Stimulated activated CD4-positive, alpha-beta T cell treated with anti-CD3 and anti-CD28 coated beads, Interleukin-12 subunit alpha, Interleukin-12 subunit beta, amount 100 ng/mL, for 24 hours (primary cell): Measurements from ENCODE around the gene F5.
"Not testable (repeated sequence)": the region's sequence is repeated elsewhere in the genome, so short reads cannot be mapped to it uniquely, and the experiment has no call there.

Experiments
- DNase-seq, 2 experiments: peaks; one replicate each; pipeline ENCODE4 v3.0.0-alpha.2; 2020; ENCODE audit warnings: low read depth in 2 of 2

The F5 gene

DNA sequence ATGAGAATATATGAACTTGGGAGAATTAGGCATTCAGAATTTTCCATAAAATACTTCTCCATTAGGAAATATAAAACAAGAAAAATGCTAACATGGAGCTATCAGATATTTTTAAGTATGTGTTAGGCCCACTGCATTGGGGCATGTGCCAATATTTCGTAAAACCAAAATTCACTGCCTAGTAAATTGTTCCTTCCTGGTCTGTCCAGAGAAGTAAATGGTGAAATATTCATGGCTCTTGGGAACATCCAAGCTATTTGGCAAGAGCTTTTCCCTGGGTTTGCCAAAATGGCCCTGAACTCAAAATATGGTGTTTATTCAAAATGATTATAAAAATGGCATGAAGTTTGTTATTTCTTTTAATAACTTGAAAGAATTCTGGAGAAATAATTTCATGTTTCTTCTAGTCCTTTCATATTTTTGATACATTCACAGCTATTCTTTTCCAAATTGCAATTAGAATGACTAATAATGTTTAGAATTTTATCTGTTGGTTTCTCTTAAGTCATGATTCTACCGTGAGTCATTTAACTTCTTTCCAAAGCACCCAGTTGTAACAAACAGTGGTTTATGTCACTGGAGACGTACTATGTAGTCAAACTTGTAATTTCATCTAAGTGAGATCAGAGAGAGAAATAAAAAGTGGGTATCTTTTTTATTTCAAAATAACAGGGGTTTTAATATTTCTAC is 74.8 kb downstream of the F5 start:
- DNase-seq, result no peak

DNA sequence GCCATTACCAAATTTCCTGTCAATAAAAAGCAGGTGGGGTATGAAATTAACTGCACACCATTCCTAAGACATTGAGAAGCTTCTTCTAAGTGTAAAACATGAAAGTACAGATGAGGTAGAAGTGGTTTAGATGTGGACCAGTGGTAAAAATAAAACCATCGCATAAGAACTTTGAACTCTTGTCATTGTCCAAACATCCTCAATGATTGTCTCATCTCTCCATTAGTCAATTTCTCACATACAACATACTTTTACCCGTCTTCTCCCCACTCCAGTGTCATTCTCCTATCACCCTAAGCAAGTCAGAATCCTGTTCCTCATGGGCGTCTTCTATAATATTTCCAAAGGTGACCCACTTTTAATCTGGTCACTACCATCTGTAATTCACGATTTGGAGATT is 76.2 kb downstream of the F5 start:
- DNase-seq, result no peak

DNA sequence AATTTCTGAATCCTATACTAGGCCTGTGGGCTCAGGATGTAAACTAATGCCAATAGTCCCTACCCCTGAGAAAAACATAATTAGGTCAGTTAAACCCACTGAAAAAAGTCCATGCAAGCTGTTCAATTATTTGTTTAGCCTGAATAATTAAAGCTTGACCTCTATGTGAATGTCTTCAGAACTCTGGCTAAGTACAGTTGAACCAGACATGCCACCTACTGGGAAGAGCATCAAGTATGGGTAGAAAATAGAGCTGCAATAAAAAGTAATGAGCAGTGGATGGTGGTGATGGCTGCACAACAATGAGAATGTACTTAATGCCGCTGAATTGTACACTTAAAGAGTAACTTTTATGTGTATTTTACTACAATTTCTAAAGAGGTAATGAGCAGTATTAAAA is 76.9 kb downstream of the F5 start:
- DNase-seq, result no peak

DNA sequence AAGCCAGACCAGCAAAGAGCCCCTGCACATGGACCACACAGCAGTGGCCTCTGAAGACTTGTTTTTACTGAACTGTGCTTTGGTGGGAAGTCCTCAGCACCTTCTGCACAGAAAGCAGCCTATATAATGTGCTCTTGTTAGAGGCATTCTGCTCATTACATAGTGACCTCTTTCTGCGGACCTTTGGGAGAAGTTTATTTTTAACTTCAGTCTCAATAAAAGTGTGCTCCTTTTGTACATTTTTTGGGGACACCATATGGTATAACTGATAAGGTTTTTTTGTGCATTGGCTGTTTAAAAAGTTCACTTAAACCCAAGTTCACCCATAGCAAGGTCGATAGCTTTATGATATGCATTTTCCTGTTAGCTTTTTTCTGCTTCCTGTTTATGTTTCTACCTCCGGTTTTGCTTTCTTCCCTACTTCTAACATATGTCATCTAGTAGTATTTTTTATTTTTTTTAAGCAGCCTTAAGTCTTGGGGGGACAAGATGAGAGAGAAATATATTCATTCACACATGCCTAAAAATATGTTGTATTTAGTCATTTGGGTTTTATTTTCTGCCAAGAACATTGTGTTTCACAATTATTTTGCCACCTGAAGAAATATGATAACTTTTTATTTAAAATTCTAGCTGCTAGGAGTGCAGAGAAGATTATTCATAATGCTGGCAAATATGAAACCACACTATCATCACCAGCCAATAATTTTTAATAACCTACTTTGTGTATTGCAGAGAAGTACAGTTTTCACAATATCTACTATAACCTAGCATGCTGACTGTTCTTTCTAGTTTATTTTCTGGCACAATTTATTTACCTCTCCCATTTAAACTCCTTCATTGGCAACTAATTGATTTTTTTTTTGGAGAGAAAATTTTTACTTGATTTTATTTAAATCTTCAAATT is 77.6 kb downstream of the F5 start:
- no peak for DNase-seq

DNA sequence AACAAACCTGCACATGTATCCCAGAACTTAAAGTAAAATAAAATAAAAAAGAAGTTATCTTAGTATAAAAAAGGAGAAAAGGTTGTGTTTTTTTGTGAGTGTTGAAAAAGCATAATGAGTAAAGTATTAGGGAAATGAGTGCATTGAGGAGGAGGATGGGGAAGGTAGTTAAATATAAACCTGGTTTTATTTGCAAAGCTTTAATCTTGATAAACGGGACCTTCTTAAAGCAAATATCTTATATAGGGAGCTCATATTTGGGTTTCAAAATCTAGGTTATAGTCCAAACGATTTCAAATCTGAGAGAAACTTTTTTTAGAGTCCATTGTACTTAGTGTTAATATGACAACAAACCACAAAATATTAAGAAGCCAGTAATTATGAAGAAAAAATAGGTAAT is 78.9 kb downstream of the F5 start:
- DNase-seq, result no peak

DNA sequence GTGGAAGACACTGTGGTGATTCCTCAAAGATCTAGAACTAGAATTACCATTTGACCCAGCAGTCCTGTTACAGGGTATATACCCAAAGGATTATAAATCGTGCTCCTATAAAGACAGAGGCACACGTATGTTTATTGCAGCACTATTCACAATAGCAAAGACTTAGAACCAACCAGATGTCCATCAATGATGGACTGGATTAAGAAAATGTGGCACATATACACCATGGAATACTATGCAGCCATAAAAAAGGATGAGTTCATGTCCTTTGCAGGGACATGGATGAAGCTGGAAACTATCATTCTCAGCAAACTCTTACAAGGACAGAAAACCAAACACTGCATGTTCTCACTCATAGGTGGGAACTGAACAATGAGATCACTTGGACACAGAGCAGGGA is 82.7 kb downstream of the F5 start:
- DNase-seq, result not testable (repeated sequence)

DNA sequence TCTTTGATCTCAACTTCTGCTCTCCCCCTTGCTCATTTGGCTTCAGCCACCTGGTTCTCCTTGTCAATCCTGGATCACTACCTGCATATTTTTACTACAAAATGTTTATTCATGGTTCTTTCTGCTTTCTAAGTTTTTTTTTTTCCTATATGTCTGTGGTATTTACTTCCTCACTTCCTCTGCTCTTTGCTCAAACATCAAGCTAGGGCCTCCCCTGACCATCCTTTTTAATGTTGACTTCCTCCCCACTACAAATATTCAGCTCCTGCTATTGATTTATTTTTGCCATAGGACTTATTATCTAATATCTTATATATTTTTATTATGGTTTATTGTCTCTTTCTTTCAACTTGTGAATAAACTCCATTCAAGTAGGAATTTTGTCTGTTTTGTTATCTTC is 86.5 kb downstream of the F5 start:
- DNase-seq, result no peak

DNA sequence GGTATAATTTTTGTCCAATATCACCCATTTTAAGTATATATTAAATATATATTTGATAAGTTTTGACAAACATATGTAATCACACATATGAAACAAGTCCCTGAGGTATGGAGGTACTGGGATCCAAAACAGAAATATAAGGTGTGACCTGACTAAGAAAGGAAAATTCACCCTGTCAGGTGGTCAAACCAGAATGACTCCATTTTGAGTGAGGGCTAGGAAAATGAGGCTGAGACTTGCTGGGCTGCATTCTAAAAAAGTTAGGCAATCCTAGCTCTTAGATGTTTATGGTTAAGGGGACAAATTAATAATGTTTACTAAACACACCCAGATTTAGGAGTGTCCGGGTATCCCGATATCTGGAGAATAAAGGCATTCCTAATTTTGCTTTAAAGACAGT is 89.0 kb downstream of the F5 start:
- no peak for DNase-seq

DNA sequence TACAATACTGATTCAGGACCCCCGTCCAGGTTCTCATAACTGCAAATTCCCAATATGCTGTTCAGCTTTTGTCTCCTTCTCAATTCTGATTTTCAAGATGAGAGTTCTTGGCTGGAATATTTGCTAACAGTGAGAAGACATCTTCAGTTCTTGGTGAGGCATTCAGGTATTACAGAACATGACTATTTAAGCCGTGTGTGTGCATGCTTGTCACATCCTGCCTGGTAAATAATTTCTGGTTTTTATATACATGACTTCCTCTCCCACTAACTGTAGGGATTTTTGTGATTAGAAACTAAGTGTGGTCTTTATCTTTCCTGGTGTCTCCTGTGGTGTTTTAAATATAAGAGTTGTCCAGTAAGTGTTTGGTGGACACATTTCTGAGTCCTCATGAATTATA is 90.4 kb downstream of the F5 start:
- DNase-seq, result no peak

DNA sequence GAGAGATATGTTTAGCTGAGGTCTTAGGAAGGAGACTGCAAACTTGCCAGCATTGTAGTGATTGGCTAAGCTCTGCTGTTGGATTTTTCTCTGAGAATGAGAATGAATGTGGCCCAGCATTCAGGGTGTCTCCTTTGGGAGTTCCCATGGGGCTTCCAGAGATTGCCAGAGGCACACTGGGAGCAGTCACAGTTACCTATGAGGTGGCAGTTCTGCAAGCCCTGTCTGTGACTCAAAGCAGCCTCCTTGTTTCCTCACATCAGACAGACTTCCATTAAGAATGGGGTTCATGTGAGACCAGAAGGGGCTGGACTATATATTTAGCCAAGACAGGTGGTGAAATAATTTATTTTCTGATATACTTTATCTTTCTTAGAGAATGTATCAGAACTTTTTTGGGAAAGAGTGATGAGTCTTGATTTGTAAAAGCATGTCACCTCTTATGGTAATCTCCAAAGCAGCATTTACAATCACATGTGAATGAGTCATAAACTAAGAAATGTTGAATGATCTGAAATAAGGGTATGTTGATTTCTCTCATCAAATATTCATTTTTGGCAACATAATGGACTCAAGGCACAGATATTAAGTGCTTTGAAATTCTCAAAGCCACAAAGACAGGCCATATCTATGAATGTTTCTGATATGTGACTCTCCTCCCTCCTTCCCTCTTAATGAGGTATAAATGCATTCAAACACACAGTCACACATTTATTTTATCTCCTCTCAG is 91.1 kb downstream of the F5 start:
- no peak for DNase-seq

DNA sequence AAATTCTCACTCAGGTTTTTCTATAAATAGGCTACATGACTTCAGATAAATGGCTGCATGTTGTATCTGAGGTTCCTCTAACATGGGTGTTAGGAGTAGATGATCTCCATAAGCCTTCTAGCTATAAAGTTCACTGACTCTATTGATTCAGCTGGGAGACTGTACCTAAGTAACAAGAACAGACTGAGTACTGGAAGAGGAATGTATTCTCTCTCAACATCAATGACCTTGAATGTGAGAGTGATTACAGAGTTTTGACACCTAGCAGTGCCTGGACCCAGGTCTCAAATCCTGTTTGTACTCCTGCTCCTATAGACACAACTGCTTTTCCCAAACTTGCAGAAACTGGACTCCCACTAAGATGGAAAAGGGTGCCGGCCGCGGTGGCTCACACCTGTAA is 91.9 kb downstream of the F5 start:
- no peak for DNase-seq

DNA sequence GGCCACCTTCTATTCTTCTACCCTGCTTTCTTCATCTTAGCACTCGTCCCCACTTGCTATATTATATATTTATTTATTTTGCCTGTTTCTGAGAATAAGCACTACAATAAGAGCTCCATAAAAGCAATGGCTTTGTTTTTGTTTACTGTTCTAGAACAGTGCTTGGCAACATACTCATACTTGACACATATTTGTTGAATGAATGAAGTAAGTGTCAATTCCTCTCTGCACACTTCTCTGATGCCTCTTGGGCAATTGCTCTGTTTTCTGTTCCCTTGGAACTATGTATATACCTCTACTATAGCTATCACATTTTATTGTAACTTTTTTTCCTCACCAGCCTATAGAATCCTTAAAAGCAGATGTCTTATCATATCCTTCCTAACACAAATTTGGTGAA is 93.0 kb downstream of the F5 start:
- no peak for DNase-seq

DNA sequence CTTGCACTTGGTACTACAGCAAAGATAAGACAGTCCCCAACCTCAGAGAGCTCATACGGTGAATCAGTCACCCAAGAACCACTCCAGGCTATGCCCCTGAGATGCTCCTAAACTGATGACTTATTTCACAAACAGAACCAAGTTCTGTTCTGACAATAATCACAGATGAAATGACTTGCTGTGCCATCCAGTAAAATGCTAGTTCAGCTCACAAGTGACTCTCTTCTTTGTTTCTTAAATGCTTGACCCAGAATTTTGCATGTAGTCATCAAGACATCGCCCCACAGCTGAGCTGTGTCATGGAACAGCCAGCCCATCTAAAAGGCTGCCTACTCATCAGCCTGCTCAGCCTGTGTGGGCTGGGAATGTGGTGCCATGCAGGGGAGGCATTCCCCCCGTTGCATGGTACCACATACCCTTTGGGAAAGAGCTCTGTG is 94.4 kb downstream of the F5 start:
- DNase-seq, result no peak

DNA sequence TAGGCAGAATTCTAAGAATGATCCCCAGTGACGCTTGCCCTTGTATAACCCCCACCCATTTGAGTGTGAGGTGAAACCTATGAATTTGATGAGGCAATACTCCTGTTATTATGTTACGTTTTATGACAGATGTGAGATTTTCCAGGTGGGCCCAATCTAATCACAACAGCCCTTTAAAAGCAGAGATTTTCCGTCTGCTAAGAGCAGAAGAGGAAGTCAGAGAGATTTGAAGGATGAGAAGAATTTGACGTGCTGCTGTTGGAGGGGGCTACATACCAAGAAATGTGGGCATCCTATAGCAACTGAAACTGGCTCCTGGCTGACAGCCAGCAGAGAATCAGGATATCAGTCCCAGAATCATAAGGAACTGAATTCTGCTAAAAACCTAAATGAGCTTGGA is 98.1 kb downstream of the F5 start:
- no peak for DNase-seq

DNA sequence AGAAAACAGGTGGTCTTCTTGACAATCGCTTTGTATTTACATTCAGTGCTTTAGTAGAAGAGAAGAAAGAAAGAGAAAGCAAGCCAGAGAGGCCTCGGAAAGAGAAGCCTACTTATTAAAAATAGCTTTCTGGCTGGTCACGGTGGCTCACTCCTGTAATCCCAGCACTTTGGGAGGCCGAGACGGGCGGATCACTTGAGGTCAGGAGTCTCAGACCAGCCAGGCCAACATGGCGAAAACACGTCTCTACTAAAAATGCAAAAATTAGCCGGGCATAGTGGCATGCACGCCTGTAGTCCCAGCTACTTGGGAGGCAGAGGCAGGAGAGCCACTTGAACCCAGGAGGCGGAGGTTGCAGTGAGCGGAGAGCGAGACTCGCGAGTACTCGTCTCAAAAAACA is 98.7 kb downstream of the F5 start:
- no peak for DNase-seq

DNA sequence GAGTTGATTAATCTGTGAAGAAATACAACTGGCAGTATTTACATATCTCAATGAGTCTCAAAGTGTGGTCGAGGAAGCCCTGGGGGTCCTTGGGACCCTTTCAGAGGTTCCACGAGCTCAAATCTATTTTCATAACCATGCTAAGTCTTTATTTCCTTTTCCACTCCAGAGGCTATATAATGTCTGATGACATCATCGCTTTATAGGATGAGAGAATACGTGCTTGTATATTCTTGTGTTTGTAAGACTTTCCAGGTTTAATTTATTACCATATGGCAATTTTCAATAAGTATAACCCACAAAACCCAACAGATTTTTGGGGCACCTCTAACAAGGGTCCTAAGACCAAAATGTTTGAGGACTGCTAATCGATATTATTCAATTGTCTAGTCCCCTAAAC is 99.1 kb downstream of the F5 start:
- DNase-seq, result no peak

DNA sequence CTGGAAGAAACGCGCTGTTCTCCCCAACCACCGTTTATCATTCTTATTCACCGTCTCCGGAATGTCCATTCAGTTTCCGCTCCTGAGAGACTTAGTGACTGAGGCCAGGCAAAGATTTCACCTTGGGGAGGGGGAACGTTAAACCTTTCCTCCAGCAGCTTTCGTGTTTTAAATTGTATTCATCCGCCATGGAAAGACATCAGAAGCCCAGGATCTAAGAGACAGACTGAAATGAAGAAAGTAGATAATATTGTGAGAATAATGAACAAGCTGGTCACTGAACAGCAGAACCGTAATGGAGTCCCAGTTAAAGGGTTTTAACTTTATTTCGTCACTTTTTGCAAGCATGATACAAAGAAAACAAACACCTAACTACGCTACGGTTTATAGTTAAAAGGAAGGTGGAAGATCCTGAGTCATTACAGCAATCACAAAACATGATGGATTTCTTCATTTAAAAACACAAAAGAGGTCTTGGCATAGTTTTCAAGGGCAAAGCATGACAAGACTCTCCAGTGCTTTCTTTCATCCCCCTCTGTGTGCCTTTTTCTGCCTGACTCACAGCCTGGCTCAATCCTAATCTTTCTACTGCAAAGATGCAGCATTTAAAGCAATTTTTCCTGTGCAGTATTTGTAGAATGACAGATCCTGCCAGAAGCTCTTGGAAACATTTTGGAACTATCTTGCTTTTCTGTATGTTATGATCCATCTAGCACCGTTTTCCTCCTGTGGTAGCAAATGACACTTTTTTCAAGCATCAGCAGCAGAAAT is 99.8 kb downstream of the F5 start:
- no peak for DNase-seq

DNA sequence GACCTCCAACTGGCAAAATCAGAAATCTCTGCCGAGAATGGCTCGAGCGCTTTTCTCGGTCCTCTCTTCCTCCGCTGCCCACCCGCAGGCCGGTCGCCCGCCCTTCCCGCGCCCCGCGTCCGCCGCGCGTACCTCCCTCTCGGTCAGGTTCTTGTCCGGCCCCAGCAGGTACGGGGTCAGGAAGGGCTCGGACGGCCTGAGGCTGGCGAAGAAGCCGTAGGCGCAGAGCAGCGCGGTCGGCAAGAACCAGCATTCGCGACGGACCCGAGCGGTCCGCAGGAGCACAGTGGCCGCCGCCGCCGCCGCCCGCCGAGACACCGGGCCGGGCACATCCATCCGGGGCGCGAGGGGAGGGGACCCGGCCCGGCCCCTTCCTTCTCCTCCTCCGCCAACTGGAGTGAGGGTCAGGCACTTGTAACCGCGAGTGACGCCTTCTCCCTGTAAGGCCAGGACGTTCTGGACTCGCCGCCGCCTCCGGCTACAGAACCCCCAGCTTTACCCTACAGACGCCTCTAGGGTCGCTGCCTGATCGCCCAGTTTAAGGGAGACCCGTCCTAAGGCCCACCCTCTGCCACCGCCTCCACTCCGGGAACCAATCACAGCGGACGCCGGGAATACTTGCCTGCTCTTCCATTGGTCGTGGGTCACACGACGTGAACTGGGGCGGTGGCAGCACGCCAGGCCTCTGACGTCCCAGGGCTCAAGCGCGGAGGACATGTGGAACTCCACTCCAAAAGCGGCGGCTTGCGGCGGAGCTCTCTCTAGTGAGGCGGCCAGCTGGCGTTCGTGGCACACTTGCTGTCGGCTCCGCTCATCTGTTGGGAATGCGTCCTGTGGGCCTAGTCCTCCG is 100.6 kb downstream of the F5 start, which contains the start of gene SLC19A2:
SLC19A2 (minus strand) TSS at position 514 of the 850 bp plus-strand sequence; CDS start at position 336, 178 bp downstream.
- DNase-seq, result peak; percentile 83 to 94

DNA sequence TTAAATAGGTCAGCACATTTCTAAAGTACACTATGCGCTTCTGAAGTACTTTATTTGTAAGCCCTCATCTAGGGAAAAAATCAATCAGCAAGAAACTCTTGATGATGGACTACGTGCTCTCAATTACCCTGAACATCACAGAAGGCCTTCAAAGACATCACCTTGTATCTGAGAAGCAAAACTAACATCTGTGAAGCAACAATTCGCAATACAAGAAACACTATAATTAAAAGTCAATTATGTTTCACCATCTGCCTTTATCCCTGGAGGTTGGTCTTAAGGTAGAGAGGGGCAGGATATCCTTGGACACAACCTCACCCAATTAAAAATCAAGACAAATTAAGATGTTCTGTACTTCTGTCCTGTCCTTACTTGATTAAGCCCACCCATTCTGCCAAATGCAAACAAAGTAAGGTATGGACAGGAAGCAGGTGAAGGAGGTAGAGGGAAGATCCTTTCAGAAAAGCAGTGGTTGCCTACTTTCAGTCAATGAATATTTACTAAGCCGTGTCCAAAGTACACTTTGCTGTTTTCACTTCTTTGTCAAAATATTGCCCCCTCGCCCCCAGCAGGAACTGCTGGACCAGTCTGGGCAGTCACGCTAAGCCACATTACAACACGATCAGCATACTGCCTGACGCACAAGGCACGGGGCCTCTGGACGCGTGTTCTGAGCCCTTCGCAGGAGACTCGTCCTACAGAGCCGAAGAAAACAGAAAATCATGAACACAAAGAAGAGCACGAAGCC is 101.4 kb downstream of the F5 start:
- DNase-seq, result peak in 1 of 2 experiments; percentile 20

DNA sequence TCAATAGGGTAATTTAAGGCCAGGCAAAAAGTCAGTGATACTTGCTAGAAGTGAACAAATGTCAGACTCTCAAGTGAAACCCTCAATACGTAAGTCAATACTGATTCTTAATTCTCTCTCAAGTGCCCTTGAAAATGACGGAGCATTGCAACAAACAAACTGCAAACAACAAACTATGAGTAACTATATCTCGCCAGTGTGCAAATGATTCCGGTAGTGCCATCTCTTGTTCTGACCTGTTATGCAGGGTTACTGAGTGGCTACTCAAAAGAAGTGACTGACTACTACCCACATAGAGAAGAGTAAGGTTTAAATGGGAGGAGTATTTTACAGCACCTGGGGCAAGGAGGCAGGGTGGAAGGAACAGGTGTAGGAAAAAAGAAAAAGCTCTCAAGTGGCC is 102.2 kb downstream of the F5 start:
- no peak for DNase-seq
